Measurements from ENCODE around the gene NAV2. TPM values are rescaled to one million over a fixed set of nuclear protein-coding genes. Genes with fewer than 3 reads are reported as not detected.

The NAV2 gene
- total and polyA plus RNA-seq, 2 experiments from 2014 or later: 26.0 to 45.0 TPM

DNA sequence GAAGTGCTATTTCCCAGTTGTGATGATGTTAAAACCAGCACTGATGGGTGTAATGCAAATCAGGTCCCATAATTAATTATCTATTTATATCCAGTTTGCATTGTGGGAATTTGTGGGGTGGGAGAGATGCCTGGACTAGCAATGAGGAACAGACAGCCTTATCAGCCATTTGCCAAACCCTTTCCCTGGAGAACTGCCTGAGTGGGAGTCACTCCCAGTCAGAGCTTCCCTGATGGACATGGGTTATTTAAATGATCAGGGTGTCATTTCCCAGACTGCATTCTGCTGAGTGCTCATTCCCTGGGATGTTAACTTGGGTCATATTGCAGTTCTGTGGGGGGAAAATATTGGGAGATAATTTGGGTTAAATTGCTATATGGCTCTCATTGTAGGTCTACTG is 168.5 kb downstream of the NAV2 start (continued):
- no peak for TF ChIP-seq JUNB (IDR thresholded peaks at IDR 0.05; ENCODE audit: unreplicated experiment)

GRCh38 chr11:19882356-19882755 is 169.7 kb downstream of the NAV2 start:
- no peak for DNase-seq (ENCODE audit: low spot score)
- no peak overlapping the region for H3K4me2 ChIP-seq
- H3K4me3 Mint-ChIP-seq: no peak overlapping the region
- H3F3A ChIP-seq (replicated peaks; ENCODE audit: low read depth): no peaks in the 10 kb centered on the region; the same call in 1 of the 2 replicates
- no peak for ATAC-seq
- H2AFZ ChIP-seq: no peak overlapping the region
- no peaks in the 10 kb centered on the region for H3K4me1 ChIP-seq (ENCODE audit: insufficient read depth)
- peaks cover 2% of the 10 kb centered on the region for H3K27me3 Mint-ChIP-seq (ENCODE audit: insufficient read depth, low read depth, poor library complexity)
- no peak overlapping the region for H3K4me3 ChIP-seq
- H3K36me3 Mint-ChIP-seq (ENCODE audit: low read depth): peaks cover 42% of the 10 kb centered on the region
- H3K36me3 ChIP-seq (ENCODE audit: insufficient read depth): peaks cover 5% of the 10 kb centered on the region
- H3K9me3 Mint-ChIP-seq: no peaks in the 10 kb centered on the region
- H3K79me2 ChIP-seq (replicated peaks; ENCODE audit: insufficient read depth): no peaks in the 10 kb centered on the region
- no peak overlapping the region for H3K27ac ChIP-seq (ENCODE audit: low read depth)
- H3K27me3 ChIP-seq (ENCODE audit: insufficient read depth): no peaks in the 10 kb centered on the region
- no peak overlapping the region for H3K27ac Mint-ChIP-seq
- peaks cover 16% of the 10 kb centered on the region for H3K4me1 Mint-ChIP-seq
- peaks cover 3% of the 10 kb centered on the region; the same call in 1 of the 2 replicates for H4K20me1 ChIP-seq (replicated peaks; ENCODE audit: insufficient read depth)
- no peaks in the 10 kb centered on the region for H3K9me2 ChIP-seq (ENCODE audit: insufficient read depth)
- TF ChIP-seq CREB1 (CRISPR knock-in tag; IDR thresholded peaks at IDR 0.05; ENCODE audit: low read depth): no peak
- TF ChIP-seq NANOG (IDR thresholded peaks at IDR 0.05; ENCODE audit: borderline replicate concordance): no peak
- no peak for TF ChIP-seq ZNF114 (CRISPR knock-in tag; IDR thresholded peaks at IDR 0.05)
- no peak for TF ChIP-seq ZNF331 (CRISPR knock-in tag; IDR thresholded peaks at IDR 0.05; ENCODE audit: low read depth)
- no peak for TF ChIP-seq EZH2 (IDR thresholded peaks at IDR 0.05; ENCODE audit: low read depth, unreplicated experiment)
- TF ChIP-seq, protein P1, sequence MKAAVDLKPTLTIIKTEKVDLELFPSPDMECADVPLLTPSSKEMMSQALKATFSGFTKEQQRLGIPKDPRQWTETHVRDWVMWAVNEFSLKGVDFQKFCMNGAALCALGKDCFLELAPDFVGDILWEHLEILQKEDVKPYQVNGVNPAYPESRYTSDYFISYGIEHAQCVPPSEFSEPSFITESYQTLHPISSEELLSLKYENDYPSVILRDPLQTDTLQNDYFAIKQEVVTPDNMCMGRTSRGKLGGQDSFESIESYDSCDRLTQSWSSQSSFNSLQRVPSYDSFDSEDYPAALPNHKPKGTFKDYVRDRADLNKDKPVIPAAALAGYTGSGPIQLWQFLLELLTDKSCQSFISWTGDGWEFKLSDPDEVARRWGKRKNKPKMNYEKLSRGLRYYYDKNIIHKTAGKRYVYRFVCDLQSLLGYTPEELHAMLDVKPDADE (IDR thresholded peaks at IDR 0.05): no peak
- no peak for TF ChIP-seq STAT1 (IDR thresholded peaks at IDR 0.05; ENCODE audit: unreplicated experiment)
- no peak for TF ChIP-seq JUNB (IDR thresholded peaks at IDR 0.05; ENCODE audit: unreplicated experiment)
- TF ChIP-seq CTCF (conservative IDR thresholded peaks at IDR 0.05; ENCODE audit: low read depth in 2 of 2): no peak
- TF ChIP-seq POLR2AphosphoS5 (IDR thresholded peaks at IDR 0.05; ENCODE audit: low read depth): no peak
- TF ChIP-seq EZH2phosphoT487 (IDR thresholded peaks at IDR 0.05; ENCODE audit: unreplicated experiment): no peak
- TF ChIP-seq ZNF462 (CRISPR knock-in tag; IDR thresholded peaks at IDR 0.05): no peak
- TF ChIP-seq, protein P2, sequence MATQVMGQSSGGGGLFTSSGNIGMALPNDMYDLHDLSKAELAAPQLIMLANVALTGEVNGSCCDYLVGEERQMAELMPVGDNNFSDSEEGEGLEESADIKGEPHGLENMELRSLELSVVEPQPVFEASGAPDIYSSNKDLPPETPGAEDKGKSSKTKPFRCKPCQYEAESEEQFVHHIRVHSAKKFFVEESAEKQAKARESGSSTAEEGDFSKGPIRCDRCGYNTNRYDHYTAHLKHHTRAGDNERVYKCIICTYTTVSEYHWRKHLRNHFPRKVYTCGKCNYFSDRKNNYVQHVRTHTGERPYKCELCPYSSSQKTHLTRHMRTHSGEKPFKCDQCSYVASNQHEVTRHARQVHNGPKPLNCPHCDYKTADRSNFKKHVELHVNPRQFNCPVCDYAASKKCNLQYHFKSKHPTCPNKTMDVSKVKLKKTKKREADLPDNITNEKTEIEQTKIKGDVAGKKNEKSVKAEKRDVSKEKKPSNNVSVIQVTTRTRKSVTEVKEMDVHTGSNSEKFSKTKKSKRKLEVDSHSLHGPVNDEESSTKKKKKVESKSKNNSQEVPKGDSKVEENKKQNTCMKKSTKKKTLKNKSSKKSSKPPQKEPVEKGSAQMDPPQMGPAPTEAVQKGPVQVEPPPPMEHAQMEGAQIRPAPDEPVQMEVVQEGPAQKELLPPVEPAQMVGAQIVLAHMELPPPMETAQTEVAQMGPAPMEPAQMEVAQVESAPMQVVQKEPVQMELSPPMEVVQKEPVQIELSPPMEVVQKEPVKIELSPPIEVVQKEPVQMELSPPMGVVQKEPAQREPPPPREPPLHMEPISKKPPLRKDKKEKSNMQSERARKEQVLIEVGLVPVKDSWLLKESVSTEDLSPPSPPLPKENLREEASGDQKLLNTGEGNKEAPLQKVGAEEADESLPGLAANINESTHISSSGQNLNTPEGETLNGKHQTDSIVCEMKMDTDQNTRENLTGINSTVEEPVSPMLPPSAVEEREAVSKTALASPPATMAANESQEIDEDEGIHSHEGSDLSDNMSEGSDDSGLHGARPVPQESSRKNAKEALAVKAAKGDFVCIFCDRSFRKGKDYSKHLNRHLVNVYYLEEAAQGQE (IDR thresholded peaks at IDR 0.05; ENCODE audit: unreplicated experiment): no peak

Measured in GM23338 (cell line).